H1 (cell line): ENCODE data around the gene GRID1.

ENCODE experiments used
- CREB1 ChIP-seq: IDR thresholded peaks from 2 replicates; pipeline ENCODE4 v1.6.1; 2012; ENCODE audit warnings: inconsistent platforms
- EP300 ChIP-seq, 2 experiments: IDR thresholded peaks; 1 replicate in 1 of 2; 2 replicates in 1 of 2; pipeline ENCODE4 v1.6.1; 2011 to 2012; ENCODE audit warnings: low read depth in 2 of 2, low read length in 2 of 2, mild to moderate bottlenecking in 2 of 2, borderline replicate concordance in 1 of 2, inconsistent platforms in 1 of 2, moderate library complexity in 1 of 2
- KDM1A ChIP-seq: fragments of 200-600, 300-600 bp; sonication (generic); IDR thresholded peaks from 2 replicates; pipeline ENCODE4 v1.7.1; 2016; ENCODE audit warnings: mild to moderate bottlenecking, low read length, borderline replicate concordance
- POLR2A ChIP-seq, 2 experiments: IDR thresholded peaks; 1 replicate in 1 of 2; 2 replicates in 1 of 2; pipeline ENCODE4 v1.6.1; 2011; ENCODE audit warnings: low read depth in 2 of 2, low read length in 2 of 2, mild to moderate bottlenecking in 2 of 2; ENCODE audit errors: control extremely low read depth in 1 of 2
- POLR2AphosphoS5 ChIP-seq: IDR thresholded peaks from 2 replicates; pipeline ENCODE4 v1.6.1; 2011; ENCODE audit warnings: low read depth, low read length
- RBBP5 ChIP-seq: IDR thresholded peaks from 2 replicates; pipeline ENCODE4 v1.7.1; 2012; ENCODE audit warnings: low read depth, mild to moderate bottlenecking, inconsistent platforms, low read length, moderate library complexity, borderline replicate concordance
- TCF12 ChIP-seq: IDR thresholded peaks from 2 replicates; pipeline ENCODE4 v1.6.1; 2011; ENCODE audit warnings: low read depth, mild to moderate bottlenecking, low read length
- TF ChIP-seq, protein P1 (sequence below): IDR thresholded peaks from 2 replicates; pipeline ENCODE4 v1.6.1; 2012; ENCODE audit warnings: inconsistent platforms
- TF ChIP-seq, protein P2 (sequence below), 3 experiments: IDR thresholded peaks; 1 replicate in 2 of 3; 2 replicates in 1 of 3; pipeline versions ENCODE4 v1.5.1 to v1.6.1; 2011; ENCODE audit warnings: low read length in 3 of 3, mild to moderate bottlenecking in 3 of 3, inconsistent platforms in 2 of 3, low read depth in 1 of 3, moderate library complexity in 1 of 3; ENCODE audit not compliant: insufficient read depth in 1 of 3; ENCODE audit errors: control extremely low read depth in 1 of 3

DNA sequence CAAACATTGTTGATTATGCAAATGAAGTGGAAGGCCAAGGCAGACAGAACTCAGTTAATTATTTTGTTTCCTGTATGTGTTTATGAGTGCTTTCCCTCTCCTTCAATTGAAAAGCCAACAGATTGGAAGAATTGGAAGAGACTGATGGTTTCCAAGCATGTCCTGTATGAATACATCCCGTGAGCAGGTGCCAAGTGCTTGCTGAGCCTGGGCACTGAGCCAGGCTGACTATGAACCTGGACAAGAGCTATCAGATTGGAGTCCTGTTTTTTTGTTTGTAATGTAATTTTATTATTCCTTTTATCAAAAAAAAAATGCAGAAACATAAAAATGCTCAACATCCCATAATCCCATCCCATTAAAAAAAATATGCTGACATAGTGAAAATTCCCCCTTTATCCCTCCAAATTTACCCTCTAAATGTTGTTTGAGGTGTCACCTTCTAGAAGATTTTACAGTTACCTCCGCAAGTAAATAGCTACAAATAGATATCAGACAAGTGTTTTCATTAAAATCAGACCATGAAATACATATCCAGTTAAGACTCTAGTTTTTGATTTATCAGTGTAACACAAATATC is 449.5 kb downstream of the GRID1 start:
- no peak for TF ChIP-seq TCF12
- TF ChIP-seq, protein P1, sequence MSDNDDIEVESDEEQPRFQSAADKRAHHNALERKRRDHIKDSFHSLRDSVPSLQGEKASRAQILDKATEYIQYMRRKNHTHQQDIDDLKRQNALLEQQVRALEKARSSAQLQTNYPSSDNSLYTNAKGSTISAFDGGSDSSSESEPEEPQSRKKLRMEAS = no peak
- TF ChIP-seq, protein P2, sequence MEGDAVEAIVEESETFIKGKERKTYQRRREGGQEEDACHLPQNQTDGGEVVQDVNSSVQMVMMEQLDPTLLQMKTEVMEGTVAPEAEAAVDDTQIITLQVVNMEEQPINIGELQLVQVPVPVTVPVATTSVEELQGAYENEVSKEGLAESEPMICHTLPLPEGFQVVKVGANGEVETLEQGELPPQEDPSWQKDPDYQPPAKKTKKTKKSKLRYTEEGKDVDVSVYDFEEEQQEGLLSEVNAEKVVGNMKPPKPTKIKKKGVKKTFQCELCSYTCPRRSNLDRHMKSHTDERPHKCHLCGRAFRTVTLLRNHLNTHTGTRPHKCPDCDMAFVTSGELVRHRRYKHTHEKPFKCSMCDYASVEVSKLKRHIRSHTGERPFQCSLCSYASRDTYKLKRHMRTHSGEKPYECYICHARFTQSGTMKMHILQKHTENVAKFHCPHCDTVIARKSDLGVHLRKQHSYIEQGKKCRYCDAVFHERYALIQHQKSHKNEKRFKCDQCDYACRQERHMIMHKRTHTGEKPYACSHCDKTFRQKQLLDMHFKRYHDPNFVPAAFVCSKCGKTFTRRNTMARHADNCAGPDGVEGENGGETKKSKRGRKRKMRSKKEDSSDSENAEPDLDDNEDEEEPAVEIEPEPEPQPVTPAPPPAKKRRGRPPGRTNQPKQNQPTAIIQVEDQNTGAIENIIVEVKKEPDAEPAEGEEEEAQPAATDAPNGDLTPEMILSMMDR (IDR thresholded peaks at IDR 0.05; ENCODE audit: control extremely low read depth in 1 of 3, insufficient read depth in 1 of 3, low read depth in 1 of 3, low read length in 3 of 3) = no peak
- TF ChIP-seq CREB1 = no peak
- no peak for TF ChIP-seq EP300 (IDR thresholded peaks at IDR 0.05; ENCODE audit: borderline replicate concordance in 1 of 2, low read depth in 2 of 2, low read length in 2 of 2)
- no peak for TF ChIP-seq RBBP5
- no peak for TF ChIP-seq KDM1A
- no peak for TF ChIP-seq POLR2A (IDR thresholded peaks at IDR 0.05; ENCODE audit: control extremely low read depth in 1 of 2, low read depth in 2 of 2, low read length in 2 of 2)
- no peak for TF ChIP-seq POLR2AphosphoS5
